Activated T-cell treated with anti-CD3 and anti-CD28 coated beads for 24 hours (primary cell): ENCODE measurements around the gene RPLP2.

Experiments used
- DNase-seq: peaks from one replicate; pipeline ENCODE4 v3.0.0-alpha.2; 2020; ENCODE audit warnings: low read depth

The RPLP2 gene

DNA sequence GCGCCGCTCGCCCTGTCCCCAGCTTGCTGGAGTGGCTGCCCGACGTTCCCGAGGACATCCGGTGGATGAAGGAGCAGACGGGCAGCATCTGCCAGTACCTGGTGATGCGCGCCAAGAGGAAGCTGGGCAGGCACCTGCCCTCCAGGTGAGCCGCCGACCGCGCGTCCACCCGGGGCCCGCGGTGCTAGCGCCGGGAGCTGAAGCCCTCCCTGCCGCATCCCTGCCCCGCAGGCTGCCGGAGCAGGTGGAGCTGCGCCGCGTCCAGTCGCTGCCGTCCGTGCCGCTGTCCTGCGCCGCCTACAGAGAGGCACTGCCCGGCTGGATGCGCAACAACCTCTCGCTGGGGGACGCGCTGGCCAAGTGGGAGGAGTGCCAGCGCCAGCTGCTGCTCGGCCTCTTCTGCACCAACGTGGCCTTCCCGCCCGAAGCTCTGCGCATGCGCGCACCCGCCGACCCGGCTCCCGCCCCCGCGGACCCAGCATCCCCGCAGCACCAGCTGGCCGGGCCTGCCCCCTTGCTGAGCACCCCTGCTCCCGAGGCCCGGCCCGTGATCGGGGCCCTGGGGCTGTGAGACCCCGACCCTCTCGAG, 14.6 kb downstream of the RPLP2 start:
- no peak for DNase-seq

DNA sequence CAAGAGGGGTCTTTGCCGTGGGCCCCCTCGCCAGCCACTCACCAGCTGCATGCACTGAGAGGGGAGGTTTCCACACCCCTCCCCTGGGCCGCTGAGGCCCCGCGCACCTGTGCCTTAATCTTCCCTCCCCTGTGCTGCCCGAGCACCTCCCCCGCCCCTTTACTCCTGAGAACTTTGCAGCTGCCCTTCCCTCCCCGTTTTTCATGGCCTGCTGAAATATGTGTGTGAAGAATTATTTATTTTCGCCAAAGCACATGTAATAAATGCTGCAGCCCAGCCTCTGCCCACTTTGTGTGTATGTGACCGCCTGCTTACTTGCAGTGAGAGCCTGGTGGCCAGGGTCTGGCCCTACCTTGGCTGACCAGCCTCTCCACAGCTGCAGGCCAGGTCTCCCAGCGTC, 15.2 kb downstream of the RPLP2 start:
- DNase-seq = no peak

DNA sequence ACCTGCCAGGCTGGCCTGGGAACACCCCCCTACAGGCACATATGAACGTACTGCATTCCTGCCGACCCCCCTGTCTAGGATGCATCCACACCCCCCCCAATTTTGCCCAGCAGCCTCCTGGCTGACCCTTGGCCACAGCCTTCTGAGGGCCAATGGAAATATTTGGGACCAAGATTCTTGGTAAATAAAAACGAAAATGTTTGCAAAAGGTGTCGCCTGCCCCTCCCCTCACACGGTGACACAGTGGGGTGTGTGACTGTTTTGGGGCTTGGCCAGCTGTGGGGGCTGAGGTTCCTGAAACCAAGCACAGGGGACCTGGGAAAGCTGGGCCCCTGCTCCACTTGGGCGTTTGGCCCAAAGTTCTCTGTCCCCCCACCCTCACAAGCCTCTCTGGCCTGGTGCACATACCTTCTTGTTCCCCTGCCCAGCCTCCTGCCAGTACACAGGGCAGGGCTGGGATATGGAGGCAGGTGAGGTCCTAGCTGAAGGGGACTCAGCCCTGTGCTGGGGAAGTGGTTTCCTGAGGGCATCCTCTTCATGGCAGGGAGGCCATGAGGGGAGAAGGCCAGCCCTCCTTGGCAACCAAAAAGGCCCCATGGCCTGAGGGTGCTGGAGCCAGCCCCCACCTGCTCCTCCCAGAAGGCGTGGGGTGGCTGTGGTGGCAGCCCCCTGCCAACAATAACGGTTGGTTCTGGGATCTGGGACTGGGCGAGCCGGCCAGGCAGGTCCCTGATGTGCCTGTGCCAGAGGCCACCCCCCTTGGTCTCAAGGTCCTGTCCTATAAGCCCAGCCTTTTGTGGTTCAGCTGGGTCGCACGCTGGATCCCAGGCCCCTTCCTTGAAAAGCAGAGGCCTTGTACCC, 15.8 kb downstream of the RPLP2 start:
- no peak for DNase-seq

DNA sequence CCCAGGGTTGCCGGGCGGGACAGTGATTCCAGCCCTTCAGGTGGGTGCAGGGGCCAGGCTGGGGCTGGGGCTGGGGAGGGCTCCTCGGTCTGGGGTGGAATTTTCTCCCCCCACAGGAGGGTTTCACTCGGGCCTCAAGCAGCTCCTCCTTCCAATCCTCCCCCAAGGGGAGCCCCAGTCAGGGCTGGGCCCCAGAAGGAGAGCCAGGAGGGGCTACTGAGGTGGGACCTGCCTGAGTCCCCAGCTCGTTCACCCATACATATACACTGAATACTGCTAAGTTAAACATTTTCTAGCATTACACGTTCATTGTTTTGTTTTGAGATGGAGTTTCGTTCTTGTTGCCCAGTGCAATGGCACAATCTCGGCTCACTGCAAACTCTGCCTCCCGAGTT, 16.5 kb downstream of the RPLP2 start:
- no peak for DNase-seq

DNA sequence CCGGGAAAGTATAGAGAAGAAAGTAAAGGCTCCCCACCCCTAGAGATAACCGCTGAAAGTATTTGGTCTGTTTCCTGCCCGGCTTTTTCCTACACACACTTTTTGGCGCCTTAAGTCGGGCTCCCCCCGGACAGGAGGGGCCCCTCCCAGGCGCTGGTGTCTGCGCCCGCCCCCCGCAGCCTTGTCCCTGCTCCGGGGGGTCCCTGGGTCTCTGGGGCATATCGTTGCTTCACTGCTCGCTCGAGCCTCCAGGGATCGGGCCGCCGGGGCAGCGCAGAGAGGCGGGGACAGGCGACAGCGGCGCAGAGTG, 17.0 kb downstream of the RPLP2 start:
- no peak for DNase-seq

DNA sequence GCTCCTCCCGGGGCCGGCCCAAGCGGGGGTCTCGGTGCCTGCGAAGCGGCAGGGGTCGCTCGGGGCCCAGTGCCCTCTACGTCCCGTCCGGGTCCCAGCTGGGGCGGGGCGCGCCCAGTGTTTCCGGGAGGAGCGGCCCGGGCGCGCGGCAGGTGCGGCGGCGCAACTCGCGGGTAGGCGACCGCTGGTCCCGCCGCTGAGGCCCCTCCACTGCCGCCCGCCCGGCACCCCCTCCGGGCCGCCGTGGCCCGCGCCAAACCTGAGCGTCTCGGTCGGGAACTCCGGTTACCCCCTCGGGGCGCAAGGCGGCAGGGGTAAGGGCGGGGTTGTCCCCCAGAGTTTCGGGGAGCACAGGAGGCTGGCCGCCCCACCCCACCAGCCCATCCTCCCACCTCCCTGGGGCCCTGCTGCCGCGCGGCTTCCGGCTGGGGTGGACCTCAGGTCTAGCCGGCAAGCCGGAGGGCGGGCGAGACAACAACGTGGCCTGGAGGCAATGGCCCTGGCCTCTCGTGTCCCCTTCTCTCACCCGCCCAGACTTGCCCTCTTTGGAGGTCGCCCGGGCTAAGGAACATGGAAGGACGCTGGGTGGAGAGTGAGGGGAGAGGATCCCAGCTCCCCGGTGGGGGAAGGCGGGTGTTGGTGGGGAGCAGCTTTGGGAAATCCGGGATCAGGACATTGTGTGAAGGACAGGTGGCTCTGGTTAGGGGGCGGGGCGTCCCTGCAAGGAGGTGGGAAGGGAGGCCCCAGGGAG, 17.6 kb downstream of the RPLP2 start:
- DNase-seq = no peak

DNA sequence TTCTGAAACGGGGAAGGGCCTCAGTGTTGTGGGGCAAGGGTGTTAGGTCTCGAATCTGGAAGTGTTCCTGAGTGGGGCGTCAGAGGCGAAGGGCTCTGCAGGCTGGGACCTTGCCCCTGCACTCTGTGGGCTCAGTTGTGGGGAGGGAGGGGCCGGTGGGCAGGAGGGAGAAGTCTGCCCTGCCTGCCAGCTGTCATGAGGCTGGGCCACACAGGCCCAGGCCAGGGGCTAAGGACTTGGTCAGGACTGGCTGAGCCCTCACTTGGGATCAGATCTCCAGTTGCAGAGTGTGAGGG, 18.1 kb downstream of the RPLP2 start, which contains the start of gene CRACR2B:
TSS of gene CRACR2B (plus strand) at position 23 of the 296 bp plus-strand sequence. CDS start 689 bp downstream, outside the sequence.
- DNase-seq = no peak

DNA sequence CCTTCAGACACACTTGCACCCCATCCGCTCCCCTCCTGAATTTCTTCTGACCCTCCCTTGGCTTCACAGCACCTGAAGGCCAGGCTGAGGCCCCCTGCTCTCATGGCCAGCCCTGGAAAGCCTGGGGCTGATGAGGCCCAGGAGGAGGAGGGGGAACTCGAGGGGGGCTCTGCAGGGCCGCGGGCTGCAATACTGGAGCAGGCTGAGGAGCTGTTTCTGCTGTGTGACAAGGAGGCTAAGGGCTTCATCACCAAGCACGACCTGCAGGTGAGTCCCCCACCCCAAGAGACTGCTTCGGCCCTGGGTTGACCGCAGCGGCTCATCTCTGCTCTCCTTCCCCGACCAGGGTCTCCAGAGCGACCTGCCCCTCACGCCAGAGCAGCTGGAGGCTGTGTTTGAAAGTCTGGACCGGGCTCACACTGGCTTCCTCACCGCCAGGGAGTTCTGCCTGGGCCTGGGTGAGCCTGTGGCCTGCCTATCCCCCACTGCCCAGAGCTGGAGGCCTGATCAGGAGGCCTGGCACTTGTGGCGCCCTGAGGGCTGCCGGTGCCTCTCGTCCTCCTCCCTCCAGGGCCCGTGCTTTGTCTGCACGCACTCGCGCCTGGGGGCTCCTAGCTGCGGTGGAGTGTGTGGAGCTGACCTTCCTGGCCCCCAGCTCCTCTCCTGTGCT, 18.9 kb downstream of the RPLP2 start:
- DNase-seq = no peak

DNA sequence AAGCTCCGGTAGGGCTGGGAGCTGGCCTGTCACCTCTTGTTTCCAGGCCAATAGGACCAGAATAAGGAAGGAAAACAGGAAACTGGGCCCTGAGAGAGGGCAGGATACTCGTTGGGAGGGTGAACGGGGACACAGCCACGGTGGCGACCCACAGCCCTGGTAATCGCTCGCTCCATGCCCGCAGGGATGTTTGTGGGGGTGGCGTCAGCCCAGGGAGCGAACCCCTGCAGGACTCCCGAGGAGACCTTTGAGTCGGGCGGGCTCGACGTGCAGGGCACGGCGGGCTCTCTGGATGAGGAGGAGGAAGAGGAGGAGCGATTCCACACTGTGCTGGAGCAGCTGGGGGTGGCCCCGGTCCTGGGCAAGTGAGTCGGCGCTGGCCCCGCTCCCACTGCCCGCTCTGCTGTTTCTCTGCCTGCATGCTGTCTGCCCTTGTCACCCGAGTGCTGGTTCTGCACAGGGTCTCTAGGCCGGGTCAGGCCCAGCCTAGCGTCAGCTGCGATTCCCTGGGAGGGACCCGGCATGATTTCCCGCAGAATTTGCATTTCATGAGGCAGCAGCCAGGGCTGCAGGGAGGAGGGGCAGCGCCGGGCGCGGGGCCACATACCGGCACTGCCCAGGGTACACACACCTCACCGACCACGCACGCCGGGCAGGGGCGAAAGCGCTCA, 19.5 kb downstream of the RPLP2 start:
- no peak for DNase-seq

DNA sequence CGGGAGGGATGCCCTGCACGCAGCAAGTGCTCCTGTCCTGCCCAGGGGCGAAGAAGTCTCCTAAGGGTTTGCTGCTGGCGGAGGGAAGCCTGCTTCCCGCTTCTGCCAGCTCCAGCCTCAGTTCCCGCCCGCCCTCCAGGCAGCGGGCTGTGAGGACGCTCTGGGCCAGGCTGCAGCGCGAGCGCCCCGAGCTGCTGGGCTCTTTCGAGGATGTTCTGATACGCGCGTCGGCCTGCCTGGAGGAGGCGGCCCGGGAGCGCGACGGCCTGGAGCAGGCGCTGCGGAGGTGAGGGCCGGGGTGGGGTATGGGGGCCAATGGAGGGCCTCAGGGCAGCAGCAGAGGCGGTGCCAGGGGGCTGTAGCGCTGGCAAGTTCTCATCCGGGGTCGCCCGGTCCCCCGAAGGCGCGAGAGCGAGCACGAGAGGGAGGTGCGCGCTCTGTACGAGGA, 20.1 kb downstream of the RPLP2 start:
- DNase-seq = no peak

DNA sequence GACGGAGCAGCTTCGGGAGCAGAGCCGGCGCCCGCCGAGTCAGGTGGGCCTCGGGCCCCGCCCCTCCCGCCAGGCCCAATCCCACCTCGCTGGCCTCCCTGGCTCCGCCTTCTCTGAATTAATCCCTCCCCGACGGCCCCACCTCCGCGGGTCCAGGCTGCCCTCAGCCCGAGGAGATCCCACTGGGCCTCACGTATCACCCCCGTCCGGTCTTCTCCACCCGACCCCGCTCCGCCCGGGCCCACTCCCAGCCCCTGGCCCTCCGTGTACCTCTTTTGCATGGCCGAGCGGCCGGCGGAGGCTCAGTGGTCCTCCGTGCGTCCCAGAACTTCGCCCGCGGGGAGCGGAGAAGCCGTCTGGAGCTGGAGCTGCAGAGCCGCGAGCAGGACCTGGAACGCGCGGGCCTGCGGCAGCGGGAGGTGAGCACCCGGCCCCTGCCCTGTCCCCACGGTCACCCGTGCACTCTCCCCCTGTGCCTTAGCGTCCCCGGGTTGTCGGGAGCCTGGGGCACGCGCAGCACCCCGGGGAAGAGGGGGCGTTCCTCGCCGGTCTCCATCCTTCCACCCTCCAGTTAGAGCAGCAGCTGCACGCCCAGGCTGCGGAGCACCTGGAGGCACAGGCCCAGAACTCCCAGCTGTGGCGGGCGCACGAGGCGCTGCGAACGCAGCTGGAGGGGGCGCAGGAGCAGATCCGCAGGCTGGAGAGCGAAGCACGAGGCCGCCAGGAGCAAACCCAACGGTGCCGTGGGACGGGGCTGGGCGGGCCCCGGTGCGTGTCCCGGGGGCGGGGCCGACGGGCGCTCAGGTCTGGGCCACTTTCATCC, 20.7 kb downstream of the RPLP2 start:
- DNase-seq = no peak

DNA sequence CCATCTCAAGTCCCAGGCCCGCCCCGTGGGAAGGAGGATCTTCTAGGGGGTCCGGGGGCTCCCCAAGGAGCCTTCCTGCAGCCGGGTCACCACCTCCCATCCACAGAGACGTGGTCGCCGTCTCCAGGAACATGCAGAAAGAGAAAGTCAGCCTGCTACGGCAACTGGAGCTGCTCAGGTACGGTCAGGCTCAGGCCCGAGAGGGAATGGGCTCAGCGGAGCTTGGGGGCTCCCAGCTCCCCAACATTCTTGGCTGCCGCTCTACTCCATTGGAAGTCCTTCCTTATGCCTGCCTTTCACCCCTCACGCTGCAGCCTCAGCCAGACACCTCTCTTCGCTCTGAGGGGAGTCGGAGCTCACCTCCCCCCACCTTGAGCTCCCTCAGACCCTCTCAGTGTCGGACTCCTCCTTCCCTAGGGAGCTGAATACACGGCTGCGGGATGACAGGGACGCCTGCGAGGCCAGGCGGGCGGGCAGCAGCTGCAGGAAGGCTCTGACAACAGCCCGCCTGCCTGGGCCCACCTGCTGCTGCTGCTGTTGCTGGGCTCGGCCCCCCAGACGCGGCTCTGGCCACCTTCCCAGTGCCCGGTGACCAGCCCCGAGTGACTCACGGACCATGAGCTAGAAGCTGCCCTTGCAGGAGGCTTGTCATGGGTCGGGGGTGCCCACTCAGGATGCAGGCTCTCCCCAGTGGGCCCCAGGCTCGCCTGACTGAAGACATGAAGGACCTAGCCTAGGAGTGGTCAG, 21.5 kb downstream of the RPLP2 start:
- no peak for DNase-seq

DNA sequence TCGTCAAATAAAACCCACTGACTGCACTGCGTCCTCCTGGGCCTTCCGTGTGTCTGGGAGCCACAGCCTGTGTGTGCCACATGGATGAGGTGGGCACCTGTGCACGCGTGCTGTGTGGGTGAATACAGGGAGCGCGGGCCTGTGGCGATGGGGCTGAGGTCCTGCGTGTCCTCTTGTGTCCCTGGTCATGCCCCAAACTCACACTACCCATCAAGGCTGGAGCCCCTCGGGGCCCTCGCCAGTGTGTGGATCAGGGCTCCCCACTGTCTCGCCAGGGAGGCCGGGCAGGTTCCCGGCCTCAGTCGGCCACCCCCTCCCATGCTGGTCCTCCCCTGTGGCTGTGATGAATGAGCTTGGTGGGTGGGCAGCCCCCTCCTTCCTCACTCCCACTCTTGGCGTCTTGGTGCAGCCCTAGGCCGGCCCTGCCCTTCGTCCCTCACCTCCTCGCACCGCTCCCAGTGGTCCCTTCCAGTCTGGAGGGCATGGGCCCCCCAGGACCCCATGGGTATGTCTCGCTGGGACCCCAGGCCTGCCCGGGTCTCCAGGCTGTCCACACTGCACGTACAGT, 22.3 kb downstream of the RPLP2 start:
- no peak for DNase-seq

DNA sequence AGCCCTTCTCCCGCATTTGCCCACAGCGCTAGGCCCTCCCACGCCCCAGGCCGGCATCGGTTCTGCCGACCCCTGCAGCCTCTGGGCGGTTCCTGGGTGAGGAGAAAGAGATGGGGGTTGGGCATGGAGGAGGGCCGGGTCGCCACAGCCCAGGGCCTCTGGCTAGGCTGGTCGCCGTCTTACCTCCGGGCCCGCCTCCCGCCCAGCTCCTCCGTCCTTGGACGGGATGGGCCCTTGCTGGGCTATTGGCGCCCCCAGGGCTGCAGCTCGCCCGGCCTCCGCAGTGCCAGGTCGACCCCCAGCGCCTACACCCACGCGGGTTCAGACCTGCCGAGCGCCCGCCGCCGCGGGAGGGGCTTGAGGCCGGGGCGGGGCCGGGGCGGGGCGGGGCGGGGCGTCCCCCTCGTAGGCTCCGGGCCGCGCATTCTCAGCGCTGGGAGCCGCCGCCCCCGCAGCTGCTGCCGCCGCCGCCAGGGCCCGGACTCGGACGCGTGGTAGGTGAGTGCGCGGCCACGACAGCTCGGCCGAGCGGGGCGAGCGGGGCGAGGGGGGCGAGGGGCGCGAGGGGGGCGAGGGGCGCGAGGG, 22.9 kb downstream of the RPLP2 start, which contains the start of gene CD151:
TSS of gene CD151 (plus strand) at position 424 of the 585 bp plus-strand sequence. CDS start 3,118 bp downstream, outside the sequence.
- DNase-seq = no peak

DNA sequence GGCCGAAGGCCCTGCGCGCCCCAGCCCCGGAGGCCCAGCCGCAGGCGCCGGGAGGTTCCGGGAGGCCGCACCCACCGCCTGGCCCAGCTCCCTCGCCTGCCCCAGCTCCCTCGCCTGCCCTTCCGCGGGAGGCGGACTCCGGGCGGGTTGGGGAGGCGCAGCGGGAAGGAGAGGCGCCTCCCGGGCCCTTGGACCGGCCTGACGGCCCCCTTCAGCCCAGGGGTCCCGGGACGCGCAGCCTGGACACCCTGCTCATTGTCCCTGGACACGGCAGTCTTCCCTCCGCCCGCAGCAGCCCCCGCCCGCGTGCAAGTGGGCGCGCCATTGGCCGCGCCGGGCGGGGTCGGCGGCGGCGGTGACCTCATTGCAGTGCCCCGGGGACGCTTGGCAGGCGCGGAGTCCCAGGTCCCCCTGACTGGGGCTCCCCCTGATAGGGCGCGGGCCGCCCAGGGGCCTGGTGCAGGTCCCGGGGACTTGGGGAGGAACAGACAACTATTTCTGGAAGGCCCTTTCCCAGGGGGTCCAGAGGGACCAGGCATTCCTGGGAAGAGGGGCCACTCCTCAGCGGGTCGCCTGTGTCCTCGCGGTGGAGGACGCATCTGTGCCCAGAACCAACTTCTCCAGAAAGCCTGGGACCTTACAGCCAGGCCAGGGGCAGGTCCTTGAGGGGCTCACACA, 23.5 kb downstream of the RPLP2 start:
- no peak for DNase-seq

DNA sequence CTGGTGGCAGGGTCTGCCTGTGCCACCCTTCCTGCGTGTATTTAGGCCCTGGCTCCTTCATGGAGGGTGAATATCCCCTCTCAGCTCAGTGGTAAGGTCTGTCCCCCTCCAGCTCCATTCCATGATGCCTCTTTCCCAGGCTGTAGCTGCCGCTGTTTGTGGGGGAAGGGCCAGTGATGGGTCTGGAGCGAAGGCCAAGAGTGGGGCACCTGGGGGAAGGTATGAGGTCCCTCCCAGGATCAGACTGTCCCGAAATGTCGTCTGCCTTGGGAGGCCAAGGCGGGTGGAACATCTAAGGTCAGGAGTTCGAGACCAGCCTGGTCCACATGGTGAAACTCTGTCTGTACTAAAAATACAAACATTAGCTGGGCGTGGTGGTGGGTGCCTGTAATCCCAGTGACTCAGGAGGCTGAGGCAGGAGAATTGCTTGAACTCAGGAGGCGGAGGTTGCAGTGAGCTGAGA, 24.1 kb downstream of the RPLP2 start:
- no peak for DNase-seq

DNA sequence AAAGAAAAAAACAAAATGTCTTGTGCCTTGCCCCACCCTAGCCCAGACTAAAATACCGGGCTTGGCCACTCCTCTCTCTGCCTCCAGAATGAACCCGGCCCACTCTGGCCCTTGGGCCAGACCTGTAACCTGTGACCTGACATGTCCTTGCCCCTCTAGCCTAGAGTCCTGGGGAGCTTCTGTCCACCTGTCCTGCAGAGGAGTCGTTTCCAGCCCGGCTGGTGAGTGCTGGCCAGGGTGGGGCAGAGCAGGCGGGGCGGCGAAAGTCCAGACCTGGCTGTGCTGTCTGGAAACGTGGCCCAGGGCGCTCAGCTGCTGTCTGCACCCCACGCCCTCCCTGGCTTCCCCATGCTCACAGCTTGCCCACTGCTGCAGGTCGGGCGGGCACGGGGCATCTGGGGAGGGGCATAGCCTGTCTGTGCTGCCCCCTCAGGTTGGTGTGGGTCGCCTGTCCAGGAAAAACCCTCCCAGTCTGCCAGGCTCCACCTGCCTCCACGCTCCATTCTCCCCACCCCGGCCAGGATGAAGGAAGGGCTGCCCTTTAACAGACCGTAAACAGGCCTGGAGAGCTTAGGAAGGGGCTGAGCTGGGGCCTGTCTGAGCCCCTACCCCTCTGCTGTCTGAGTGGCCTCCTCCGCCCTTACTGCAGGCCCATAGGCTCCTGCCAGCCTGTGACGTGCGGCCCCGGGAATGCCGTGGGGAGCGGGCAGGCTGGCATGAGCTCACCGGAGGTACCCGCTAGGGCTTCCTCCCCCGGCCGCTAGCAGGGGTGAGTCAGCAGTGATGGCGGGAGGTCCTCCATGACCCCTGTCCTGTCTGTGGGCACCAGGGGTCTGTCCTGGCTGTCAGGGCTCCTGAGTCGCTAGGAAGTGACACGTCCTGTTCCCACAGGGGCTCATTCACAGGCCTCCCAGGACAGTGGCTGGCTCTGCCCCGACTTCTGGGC, 24.9 kb downstream of the RPLP2 start:
- no peak for DNase-seq

DNA sequence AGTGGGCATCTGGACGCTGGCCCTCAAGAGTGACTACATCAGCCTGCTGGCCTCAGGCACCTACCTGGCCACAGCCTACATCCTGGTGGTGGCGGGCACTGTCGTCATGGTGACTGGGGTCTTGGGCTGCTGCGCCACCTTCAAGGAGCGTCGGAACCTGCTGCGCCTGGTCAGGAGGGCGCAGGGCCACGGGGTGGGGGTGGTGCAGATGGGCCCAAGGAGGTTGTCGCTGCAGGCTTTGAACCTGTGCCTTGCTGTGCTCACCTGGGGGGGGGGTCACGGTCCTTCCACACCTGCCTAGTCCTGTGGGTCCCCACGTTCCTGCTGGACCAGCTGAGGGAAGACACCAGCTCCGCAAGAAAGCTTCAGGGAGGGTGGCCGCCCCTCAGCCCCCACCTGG, 26.5 kb downstream of the RPLP2 start:
- no peak for DNase-seq
